ENCODE results near the gene RAB44.

- TF ChIP-seq EP300 (IDR thresholded peaks at IDR 0.05; ENCODE audit: low read depth in 2 of 2, low read length in 2 of 2) (no peak), EP300 (CRISPR knock-in tag; IDR thresholded peaks at IDR 0.05; ENCODE audit: borderline replicate concordance) (no peak), SMAD3 (CRISPR knock-in tag; IDR thresholded peaks at IDR 0.05) (no peak), KMT2A (CRISPR knock-in tag; IDR thresholded peaks at IDR 0.05) (no peak), DMAP1 (CRISPR knock-in tag; IDR thresholded peaks at IDR 0.05) (no peak), ZBTB43 (CRISPR knock-in tag; conservative IDR thresholded peaks at IDR 0.05) (no peak)
Measured at GRCh38 chr6:36760685-36761435, 63.2 kb downstream of the RAB44 start.
